ENCODE results near the gene IQCN. TPM values are rescaled to one million over a fixed set of nuclear protein-coding genes. Genes with fewer than 3 reads are reported as not detected.

The IQCN gene
- total and polyA plus RNA-seq, 5 donors from 2014 or later: 0.03 to 26.5 (median 0.22) TPM; not detected in 1

DNA sequence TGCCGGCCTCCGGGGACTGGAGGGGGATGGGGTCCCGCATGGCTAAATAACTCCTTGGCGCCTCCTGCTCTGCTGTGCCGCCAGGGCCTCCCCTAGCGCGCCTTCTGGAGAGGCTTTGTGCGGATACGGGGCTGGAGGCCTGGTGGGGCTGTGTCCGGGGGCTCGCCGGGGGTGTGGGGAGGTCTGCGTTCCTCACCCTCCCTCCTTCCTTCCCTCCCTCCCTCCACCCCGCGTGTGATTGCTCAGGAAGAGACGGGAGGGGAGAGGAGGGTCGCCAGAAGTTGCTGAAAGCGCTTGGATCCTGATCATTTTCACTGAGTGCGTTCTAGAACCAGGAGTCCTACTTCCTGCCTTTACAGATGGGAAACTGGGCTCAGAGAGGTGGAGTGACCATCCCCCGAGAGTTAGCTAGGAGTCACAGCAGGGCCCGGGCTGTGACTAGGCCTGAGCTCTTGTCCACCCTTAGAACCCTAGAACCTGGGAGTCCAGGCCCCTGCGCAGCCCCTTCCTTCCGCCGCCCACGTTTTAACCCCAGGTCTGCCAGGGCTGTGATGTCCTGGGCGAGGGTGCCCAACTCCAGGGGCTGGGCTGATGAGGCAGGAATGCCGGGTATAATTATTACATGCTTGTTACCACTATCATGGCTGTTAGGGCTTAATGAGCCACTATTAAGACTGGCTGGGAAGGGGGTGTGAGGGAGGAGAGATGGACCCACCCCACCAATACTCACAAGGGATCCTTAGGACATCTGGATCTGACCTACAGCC lies 8.0 kb upstream of the IQCN start:
- H3K27me3 Mint-ChIP-seq: peaks cover 20% of the 10 kb centered on the region
- peaks cover 0 to 13% (median 2%) of the 10 kb centered on the region in 7 donors for H3K9me3 Mint-ChIP-seq
- H3K36me3 Mint-ChIP-seq: peaks cover 13% of the 10 kb centered on the region
- no peaks in the 10 kb centered on the region for H3K9me3 ChIP-seq (ENCODE audit: control insufficient read depth in 2 of 2, low read length in 2 of 2)
- peaks cover 13% of the 10 kb centered on the region for H3K36me3 ChIP-seq (ENCODE audit: control insufficient read depth, insufficient read depth, low read length)
- peak overlapping the region; percentile 99 for H3K27ac ChIP-seq (ENCODE audit: insufficient read depth, low read length, poor library complexity, severe bottlenecking)
- H3K27ac Mint-ChIP-seq: peak overlapping the region; percentile 94 to 98 (median 96)
- H3K27me3 ChIP-seq (ENCODE audit: control insufficient read depth, insufficient read depth, low read length): no peaks in the 10 kb centered on the region
- H3K4me3 ChIP-seq (ENCODE audit: low read depth, low read length): peak overlapping the region; percentile 73
- H3K4me1 ChIP-seq (ENCODE audit: control insufficient read depth, insufficient read depth, low read length, poor library complexity, severe bottlenecking): peaks cover 50% of the 10 kb centered on the region
- H3K4me1 Mint-ChIP-seq: peaks cover 9 to 59% (median 35%) of the 10 kb centered on the region in 4 donors
- DNase-seq (no peak), ATAC-seq (ENCODE audit: low read depth in 2 of 2) (no peak)
- H3K4me3 Mint-ChIP-seq: peak overlapping the region; percentile 86 to 98 (median 92)

DNA sequence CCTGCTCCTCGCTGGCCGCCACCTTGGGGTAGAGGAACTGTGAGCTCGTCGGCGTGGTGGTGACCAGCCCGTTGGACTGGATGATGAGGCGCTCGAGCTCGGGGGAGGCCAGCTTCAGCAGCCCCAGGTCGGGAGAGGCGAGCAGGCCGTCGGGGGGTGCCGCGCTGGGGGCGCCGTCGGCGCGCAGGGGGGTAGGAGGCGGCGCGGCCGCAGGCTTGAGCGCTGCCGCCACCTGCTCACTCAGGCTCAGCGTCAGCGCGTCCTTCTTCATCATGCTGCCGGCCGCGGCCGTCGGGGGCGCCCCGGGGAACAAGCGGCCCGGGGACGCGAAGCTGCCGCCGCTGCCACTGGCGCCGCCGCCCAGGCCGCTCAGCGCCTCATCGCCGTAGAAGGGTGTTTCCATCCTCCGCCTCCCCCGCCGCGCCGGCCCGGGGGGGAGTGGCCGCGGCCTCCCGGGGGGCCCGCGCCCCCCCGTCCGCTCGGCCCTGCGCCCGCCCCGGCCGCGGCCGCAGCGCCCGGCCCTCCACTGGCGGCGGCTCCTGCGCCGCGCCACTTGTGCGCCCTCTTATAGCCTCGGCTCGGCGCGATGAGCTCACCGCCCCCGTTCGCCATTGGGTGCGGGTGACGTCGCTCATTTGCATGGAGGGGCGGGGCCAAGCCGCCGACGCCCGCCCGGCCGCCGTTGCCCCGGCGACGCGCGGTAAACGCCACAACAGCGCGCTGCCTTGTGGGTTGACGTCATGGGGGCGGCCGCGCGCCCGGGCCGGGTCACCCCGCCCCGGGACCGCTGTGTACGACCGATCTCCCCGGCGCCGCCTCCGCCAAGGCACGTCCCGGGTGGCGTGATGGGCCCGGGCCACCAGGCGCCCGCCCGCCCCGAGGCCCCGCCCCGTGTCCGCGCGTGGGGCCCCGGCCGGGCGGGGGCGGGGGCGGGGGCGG lies 7.1 kb upstream of the IQCN start, which contains the start of gene JUND:
Gene JUND, minus strand, starts transcription at position 541 of the 939 bp plus-strand sequence. Its CDS starts 138 bp downstream, at position 403.
- Mint-ChIP-seq H3K27me3 (peaks cover 29% of the 10 kb centered on the region), H3K36me3 (peaks cover 13% of the 10 kb centered on the region), H3K4me1 (peaks cover 9 to 58% (median 37%) of the 10 kb centered on the region in 4 donors), H3K27ac (peak within 1 kb of the TSS; percentile 94 to 99 (median 99)), H3K9me3 (peaks cover 0 to 14% (median 0%) of the 10 kb centered on the region in 7 donors), H3K4me3 (peak within 1 kb of the TSS; percentile 95 to 99 (median 98))
- ATAC-seq (ENCODE audit: low read depth in 2 of 2): peak; percentile 72 to 76
- Histone ChIP-seq H3K4me1 (ENCODE audit: control insufficient read depth, insufficient read depth, low read length, poor library complexity, severe bottlenecking) (peaks cover 50% of the 10 kb centered on the region), H3K9me3 (ENCODE audit: control insufficient read depth in 2 of 2, low read length in 2 of 2) (no peaks in the 10 kb centered on the region), H3K36me3 (ENCODE audit: control insufficient read depth, insufficient read depth, low read length) (peaks cover 13% of the 10 kb centered on the region), H3K4me3 (ENCODE audit: low read depth, low read length) (peak within 1 kb of the TSS; percentile 78), H3K27ac (ENCODE audit: insufficient read depth, low read length, poor library complexity, severe bottlenecking) (peak within 1 kb of the TSS; percentile 99), H3K27me3 (ENCODE audit: control insufficient read depth, insufficient read depth, low read length) (no peaks in the 10 kb centered on the region)
- DNase-seq: peak; percentile 98 to 99 (median 98)

DNA sequence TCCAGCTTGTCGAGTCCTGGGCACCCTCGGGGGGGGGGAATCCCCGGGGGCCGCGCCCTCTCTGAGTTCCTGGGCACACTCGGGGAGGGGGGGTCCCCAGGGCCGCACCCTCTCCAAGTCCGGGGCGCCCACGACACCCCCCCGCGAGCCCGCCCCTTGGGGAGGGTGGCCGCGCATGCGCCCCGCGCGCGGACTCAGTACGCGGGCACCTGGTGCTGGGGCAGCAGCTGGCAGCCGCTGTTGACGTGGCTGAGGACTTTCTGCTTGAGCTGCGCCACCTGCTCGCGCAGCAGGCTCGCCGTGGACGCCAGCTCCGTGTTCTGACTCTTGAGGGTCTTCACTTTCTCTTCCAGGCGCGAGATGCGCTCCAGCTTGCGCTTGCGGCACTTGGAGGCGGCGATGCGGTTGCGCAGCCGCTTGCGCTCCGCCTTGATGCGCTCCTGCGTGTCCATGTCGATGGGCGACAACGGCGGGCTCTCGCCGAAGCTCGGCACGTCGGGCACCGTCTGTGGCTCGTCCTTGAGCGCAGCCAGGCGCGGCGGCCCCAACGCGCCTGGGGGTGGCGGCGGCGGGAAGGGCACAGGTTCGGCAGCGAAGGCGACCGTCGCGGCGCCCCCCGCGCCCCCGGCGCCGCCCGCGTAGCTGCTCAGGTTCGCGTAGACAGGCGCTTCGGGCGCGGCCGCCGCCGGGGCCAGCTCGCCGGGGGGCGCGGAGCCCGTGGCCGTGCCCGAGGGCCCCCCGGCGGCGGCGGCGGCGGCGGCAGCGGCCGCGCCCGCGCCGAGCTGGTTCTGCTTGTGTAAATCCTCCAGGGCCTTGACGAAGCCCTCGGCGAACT lies 6.2 kb upstream of the IQCN start:
- Mint-ChIP-seq H3K4me1 (peaks cover 9 to 58% (median 33%) of the 10 kb centered on the region in 4 donors), H3K4me3 (peak overlapping the region; percentile 95 to 99 (median 98)), H3K36me3 (peaks cover 13% of the 10 kb centered on the region), H3K27ac (peak overlapping the region; percentile 93 to 100 (median 99)), H3K9me3 (peaks cover 0 to 14% (median 0%) of the 10 kb centered on the region in 7 donors), H3K27me3 (peaks cover 31% of the 10 kb centered on the region)
- peak overlapping the region; percentile 98 for H3K27ac ChIP-seq (ENCODE audit: insufficient read depth, low read length, poor library complexity, severe bottlenecking)
- peaks cover 17% of the 10 kb centered on the region for H3K36me3 ChIP-seq (ENCODE audit: control insufficient read depth, insufficient read depth, low read length)
- H3K4me3 ChIP-seq (ENCODE audit: low read depth, low read length): peak overlapping the region; percentile 78
- no peaks in the 10 kb centered on the region for H3K9me3 ChIP-seq (ENCODE audit: control insufficient read depth in 2 of 2, low read length in 2 of 2)
- DNase-seq (peak; percentile 74 to 93 (median 88)), ATAC-seq (ENCODE audit: low read depth in 2 of 2) (peak; percentile 22 to 28)
- H3K4me1 ChIP-seq (ENCODE audit: control insufficient read depth, insufficient read depth, low read length, poor library complexity, severe bottlenecking): peaks cover 53% of the 10 kb centered on the region
- no peaks in the 10 kb centered on the region for H3K27me3 ChIP-seq (ENCODE audit: control insufficient read depth, insufficient read depth, low read length)

DNA sequence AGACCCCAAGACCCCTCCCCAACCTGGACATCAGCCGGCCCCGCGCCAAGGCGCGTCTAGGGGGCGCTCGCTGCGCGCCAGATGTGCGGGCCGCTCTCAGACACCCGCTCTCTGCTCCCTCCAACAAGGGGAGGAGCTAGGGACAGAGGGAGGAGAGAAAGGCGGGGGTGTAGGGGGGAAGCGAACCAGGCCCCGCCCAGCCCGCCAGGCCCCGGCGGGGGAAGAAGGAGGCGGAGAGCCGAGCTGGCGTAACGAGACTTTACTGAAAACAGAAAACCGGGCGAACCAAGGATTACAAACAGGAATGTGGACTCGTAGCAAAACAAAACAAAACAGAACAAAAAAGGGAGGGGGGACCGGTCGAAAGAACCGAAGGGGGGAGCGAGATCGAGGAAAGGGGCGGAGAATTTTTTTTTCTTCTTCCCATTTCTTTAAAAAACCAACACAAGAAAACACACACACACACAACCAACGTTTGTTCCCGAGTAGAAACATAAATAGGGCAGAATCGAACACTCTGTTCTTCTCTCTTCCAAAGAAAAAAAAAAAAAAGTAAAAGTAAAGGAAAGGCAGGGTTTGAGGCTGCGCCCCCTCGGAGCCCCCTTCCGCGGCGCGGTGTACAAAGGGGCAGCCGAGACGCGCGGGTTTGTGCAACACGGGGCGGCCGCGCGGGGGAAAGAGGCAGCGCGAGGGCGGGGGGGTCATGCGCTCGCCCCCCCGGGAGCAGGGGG lies 5.4 kb upstream of the IQCN start:
- Mint-ChIP-seq H3K27ac (peak overlapping the region; percentile 97 to 100 (median 99)), H3K36me3 (peaks cover 13% of the 10 kb centered on the region), H3K4me3 (peak overlapping the region; percentile 98 to 99 (median 99)), H3K4me1 (peaks cover 6 to 58% (median 30%) of the 10 kb centered on the region in 4 donors), H3K9me3 (peaks cover 0 to 14% (median 0%) of the 10 kb centered on the region in 7 donors), H3K27me3 (peaks cover 35% of the 10 kb centered on the region)
- peak overlapping the region; percentile 98 for H3K4me3 ChIP-seq (ENCODE audit: low read depth, low read length)
- H3K27me3 ChIP-seq (ENCODE audit: control insufficient read depth, insufficient read depth, low read length): no peaks in the 10 kb centered on the region
- H3K36me3 ChIP-seq (ENCODE audit: control insufficient read depth, insufficient read depth, low read length): peaks cover 18% of the 10 kb centered on the region
- ATAC-seq (ENCODE audit: low read depth in 2 of 2) (peak; percentile 49 to 51), DNase-seq (peak; percentile 82 to 97 (median 93))
- no peaks in the 10 kb centered on the region for H3K9me3 ChIP-seq (ENCODE audit: control insufficient read depth in 2 of 2, low read length in 2 of 2)
- H3K4me1 ChIP-seq (ENCODE audit: control insufficient read depth, insufficient read depth, low read length, poor library complexity, severe bottlenecking): peaks cover 53% of the 10 kb centered on the region
- H3K27ac ChIP-seq (ENCODE audit: insufficient read depth, low read length, poor library complexity, severe bottlenecking): peak overlapping the region; percentile 98

DNA sequence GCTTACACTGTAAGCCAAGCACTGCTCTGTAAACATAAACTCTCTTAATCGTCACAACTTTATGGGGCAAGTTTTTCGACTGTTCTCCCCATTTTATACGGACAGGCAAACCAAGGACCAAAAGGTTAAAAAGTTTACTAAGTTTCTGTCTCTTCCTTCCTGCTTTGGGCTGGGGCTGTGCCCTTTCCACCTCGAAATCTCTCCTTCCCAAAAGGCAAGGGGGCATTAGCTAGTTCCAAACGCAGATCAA lies 4.9 kb upstream of the IQCN start:
- Histone ChIP-seq H3K4me3 (ENCODE audit: low read depth, low read length) (peak overlapping the region; percentile 98), H3K27ac (ENCODE audit: insufficient read depth, low read length, poor library complexity, severe bottlenecking) (peak overlapping the region; percentile 98), H3K9me3 (ENCODE audit: control insufficient read depth in 2 of 2, low read length in 2 of 2) (no peaks in the 10 kb centered on the region), H3K4me1 (ENCODE audit: control insufficient read depth, insufficient read depth, low read length, poor library complexity, severe bottlenecking) (peaks cover 55% of the 10 kb centered on the region), H3K27me3 (ENCODE audit: control insufficient read depth, insufficient read depth, low read length) (no peaks in the 10 kb centered on the region), H3K36me3 (ENCODE audit: control insufficient read depth, insufficient read depth, low read length) (peaks cover 21% of the 10 kb centered on the region)
- Mint-ChIP-seq H3K27me3 (peaks cover 40% of the 10 kb centered on the region), H3K9me3 (peaks cover 0 to 17% (median 0%) of the 10 kb centered on the region in 7 donors), H3K4me3 (peak overlapping the region; percentile 98 to 99 (median 99)), H3K27ac (peak overlapping the region; percentile 97 to 100 (median 99)), H3K36me3 (peaks cover 13% of the 10 kb centered on the region), H3K4me1 (peaks cover 6 to 59% (median 32%) of the 10 kb centered on the region in 4 donors)
- ATAC-seq (ENCODE audit: low read depth in 2 of 2): no peak
- no peak for DNase-seq

DNA sequence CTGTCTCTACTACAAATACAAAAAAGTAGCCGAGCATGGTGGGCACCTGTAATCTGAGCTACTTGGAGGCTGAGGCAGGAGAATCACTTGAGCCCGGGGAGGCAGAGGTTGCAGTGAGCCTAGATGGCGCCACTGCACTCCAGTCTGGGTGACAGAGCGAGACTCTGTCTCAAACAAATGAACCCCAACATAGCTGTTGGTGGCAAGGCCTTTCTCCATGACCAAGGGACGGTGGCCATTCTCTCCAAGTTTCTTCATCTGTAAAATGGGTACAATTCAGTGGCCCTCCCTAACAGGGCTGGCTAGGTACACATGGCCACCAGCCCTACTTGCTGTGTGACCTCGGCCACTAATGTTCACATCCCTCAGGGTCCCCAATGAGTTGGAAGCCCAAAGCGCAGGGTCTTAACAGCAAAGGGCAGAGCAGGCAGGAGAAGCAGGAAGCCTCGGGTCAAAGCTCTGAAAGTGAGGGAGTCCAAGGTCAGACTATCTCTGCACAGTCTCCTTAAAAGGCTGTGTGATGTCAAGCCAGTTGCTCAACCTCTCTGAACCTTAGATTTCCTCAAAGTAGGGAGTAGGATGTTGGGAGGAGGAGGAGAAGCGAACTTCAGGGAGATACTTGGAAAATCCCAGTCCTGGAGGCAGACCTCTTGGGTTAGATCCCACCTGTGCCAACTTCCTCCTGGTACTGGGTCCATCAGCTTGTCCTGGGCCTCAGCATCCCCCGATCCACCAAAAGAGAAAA lies 4.4 kb upstream of the IQCN start:
- peaks cover 55% of the 10 kb centered on the region for H3K4me1 ChIP-seq (ENCODE audit: control insufficient read depth, insufficient read depth, low read length, poor library complexity, severe bottlenecking)
- ATAC-seq (ENCODE audit: low read depth in 2 of 2): no peak
- Mint-ChIP-seq H3K9me3 (peaks cover 0 to 17% (median 0%) of the 10 kb centered on the region in 7 donors), H3K4me3 (peak overlapping the region; percentile 98 to 99 (median 99)), H3K27me3 (peaks cover 40% of the 10 kb centered on the region), H3K36me3 (peaks cover 13% of the 10 kb centered on the region), H3K27ac (peak overlapping the region; percentile 97 to 100 (median 99)), H3K4me1 (peaks cover 6 to 62% (median 32%) of the 10 kb centered on the region in 4 donors)
- DNase-seq: peak; percentile 44 to 72 (median 60)
- H3K9me3 ChIP-seq (ENCODE audit: control insufficient read depth in 2 of 2, low read length in 2 of 2): no peaks in the 10 kb centered on the region
- H3K27me3 ChIP-seq (ENCODE audit: control insufficient read depth, insufficient read depth, low read length): no peaks in the 10 kb centered on the region
- H3K4me3 ChIP-seq (ENCODE audit: low read depth, low read length): peak overlapping the region; percentile 98
- H3K36me3 ChIP-seq (ENCODE audit: control insufficient read depth, insufficient read depth, low read length): peaks cover 21% of the 10 kb centered on the region
- peak overlapping the region; percentile 98 for H3K27ac ChIP-seq (ENCODE audit: insufficient read depth, low read length, poor library complexity, severe bottlenecking)

All from CD4-positive, CD25-positive, alpha-beta regulatory T cell (primary cell).